LNCaP clone FGC (cell line): Measurements from ENCODE around the gene FREM1.

Experiments used
- DNase-seq: peaks from one replicate; pipeline ENCODE4 v3.0.0-alpha.2; 2011; ENCODE audit warnings: low read depth
- H3K4me3 ChIP-seq: 2 replicates; pipeline ENCODE4 v1.5.1; 2011; ENCODE audit warnings: mild to moderate bottlenecking, low read depth, low read length, control low read depth
- CTCF ChIP-seq: IDR thresholded peaks from 2 replicates; pipeline ENCODE4 v1.5.1; 2012; ENCODE audit warnings: mild to moderate bottlenecking; ENCODE audit not compliant: control insufficient read depth, insufficient read depth; ENCODE audit errors: extremely low read depth

Gene FREM1

DNA sequence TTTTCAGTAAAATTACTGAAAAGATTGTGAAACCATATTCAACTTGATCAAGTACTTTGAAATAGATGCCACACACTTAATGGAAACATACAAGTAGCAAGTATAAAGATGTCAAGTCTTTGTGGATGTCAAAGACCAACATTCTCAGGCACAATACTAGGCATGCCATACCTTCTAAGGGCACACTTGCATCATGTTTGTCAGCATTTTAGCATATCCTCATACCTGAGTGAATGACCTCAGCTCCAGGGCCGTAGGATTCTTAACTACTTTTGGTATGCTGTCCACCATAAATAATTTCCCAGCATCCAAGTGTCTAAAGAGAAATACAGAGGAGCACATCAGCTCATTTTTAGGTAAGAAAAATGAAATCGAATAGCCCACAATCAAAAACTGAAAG lies 86.4 kb downstream of the FREM1 start:
- DNase-seq, result no peak
- H3K4me3 ChIP-seq, result no peak overlapping the region
- TF ChIP-seq CTCF, result no peak

- no peak for DNase-seq
- no peak overlapping the region for H3K4me3 ChIP-seq
- no peak for TF ChIP-seq CTCF
Measured at GRCh38 chr9:14822666-14823065, 87.6 kb downstream of the FREM1 start.

GRCh38 chr9:14819183-14819582 lies 91.0 kb downstream of the FREM1 start:
- H3K4me3 ChIP-seq, result no peak overlapping the region
- no peak for TF ChIP-seq CTCF
- DNase-seq, result no peak

GRCh38 chr9:14814249-14814628 lies 96.0 kb downstream of the FREM1 start:
- DNase-seq, result no peak
- no peak for TF ChIP-seq CTCF
- H3K4me3 ChIP-seq, result no peak overlapping the region

DNA sequence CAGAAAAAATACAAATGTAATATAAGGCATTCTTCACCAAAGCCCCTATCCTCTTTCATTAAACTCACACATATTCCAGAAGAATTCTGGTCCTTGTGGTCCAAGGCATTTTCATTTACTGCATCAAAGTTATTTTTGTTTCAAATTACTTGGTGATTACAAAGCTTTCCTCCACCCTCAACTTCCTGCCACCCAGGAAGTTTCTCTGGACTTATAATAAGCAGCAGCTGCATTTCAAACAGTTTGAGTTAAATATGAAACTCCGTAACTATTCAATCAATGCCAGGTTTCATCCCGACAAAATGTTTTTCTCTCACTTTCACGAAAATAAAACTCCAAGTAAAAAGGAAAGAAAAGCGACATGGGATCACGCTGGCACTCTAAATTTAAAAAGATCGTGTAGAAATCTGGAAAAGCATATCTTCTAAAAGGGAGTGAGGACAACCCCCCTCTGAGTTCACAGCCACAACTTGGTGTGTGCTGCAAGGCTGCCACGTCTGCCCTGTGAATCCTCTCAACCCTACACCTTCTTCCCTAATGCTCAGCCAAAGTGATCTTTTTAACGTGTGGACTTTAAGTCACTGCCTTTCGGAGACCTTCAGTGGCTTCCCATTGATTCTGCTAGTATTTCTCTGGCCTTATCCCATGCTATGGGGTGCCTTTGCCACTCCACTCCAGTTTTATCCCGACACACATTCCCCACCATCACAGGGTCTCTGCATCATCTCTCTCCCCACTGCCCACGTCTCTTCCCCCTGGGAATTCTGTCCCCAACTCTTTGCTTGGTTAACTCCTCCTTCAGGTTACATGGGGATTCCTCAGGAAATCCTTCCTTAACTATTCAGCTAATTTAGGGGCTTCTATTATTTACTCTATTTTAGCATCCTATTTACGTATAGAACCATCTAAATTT lies 96.6 kb downstream of the FREM1 start:
- no peak for TF ChIP-seq CTCF
- DNase-seq, result no peak
- no peak overlapping the region for H3K4me3 ChIP-seq

GRCh38 chr9:14812806-14813205 lies 97.4 kb downstream of the FREM1 start:
- no peak for DNase-seq
- no peak for TF ChIP-seq CTCF
- H3K4me3 ChIP-seq, result no peak overlapping the region

DNA sequence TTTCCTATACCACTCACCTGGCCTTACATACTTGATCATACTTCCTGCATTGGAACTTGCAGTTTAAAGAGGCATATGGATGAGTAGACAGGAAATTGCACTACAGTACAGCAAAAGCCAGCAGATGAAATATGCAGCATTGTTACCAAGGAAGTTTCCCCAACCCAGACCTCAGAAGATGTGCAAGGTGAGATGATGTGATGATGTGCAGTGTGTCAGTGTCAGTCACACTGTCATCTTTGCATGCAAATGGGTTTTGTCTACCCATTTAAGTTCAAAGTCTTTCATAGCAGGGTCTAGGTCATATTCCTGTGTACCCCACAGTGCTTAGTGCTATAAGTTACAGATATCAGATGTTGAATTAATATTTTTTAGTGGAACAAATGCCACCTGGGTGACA lies 98.4 kb downstream of the FREM1 start:
- no peak overlapping the region for H3K4me3 ChIP-seq
- no peak for TF ChIP-seq CTCF
- no peak for DNase-seq
